22Rv1 (cell line): ENCODE measurements around the gene ENDOD1.

ENCODE experiments used
- CTCF ChIP-seq: fragments of 450-650 bp; IDR thresholded peaks from 2 replicates; pipeline ENCODE4 v1.5.1; 2017; ENCODE audit warnings: mild to moderate bottlenecking
- ZFX ChIP-seq: fragments of 450-650 bp; IDR thresholded peaks from 2 replicates; pipeline ENCODE4 v1.6.1; 2017; ENCODE audit warnings: antibody characterized with exemption, borderline replicate concordance

GRCh38 chr11:95137299-95137698 lies 47.7 kb downstream of the ENDOD1 start:
- TF ChIP-seq CTCF (no peak), ZFX (no peak)
